Measurements from ENCODE around the gene MED26.

Gene MED26

DNA sequence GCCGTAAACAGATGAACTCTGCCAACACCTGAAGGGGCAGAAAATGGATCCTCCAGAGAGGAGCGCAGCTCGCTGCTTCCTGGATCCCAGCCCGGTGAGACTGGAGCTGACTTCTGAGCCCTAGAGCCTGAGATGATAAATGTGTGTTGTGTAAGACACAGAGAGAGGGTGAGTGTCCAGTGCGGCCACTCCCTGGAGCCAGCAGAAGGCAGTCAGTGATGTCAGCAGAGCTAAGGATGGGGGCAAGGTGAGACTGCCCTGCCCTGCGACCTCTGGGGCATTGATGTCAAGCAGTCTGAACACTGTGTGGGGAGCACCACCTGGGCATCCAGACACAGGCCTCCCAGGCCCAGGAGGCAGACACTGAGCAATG, 46.0 kb downstream of the MED26 start:
- no peak overlapping the region for H3K9ac ChIP-seq (ENCODE audit: low read depth, low read length)
- H3K27ac ChIP-seq (ENCODE audit: low read depth, low read length): no peak overlapping the region
- peaks cover 16% of the 10 kb centered on the region for H3K36me3 ChIP-seq (ENCODE audit: control insufficient read depth, insufficient read depth, low read length)

DNA sequence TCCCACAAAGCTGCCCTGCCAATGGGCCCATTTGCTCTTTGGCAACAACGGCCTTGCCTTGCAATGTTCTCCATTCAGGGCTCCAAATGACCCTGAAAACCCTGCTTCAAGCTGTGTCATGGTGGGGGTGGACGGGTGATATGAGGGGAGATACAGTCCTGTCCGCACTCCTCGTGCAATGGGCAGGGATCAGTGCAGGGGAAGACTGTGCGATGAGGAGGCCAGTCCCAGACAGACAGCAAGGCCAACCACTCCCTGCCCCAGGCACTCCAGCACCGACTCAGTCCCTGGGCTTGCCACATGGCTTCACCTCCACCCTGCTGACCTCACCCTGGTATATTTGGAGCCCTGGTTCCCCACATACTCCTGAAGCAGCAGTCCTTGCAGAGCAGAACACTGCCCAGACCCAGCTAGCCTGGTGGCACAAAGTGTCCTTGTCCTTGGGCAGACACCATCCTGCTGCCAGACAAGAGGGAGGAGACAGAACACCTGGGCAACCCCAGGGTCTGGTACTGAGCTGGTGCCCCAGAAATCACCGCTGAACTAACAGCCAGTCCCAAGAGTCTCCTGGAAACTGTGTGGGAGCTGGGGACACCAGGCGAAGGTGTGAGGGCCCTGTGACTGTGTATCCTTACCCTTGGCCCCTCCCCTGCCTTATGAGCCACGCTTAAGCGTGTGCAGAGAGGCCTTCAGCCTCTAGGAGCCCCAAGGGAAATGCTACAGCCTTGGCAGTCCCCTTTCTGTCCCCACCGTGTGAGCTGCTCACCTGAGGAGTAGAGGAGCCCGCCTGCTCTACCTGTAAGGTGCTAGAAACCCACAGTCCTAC, 46.6 kb downstream of the MED26 start:
- Histone ChIP-seq H3K9me3 (ENCODE audit: control insufficient read depth, insufficient read depth, low read length) (no peaks in the 10 kb centered on the region), H3K4me3 (ENCODE audit: low read depth, low read length) (no peak overlapping the region), H3K9ac (ENCODE audit: low read depth, low read length) (no peak overlapping the region), H3K27ac (ENCODE audit: low read depth, low read length) (no peak overlapping the region), H3K36me3 (ENCODE audit: control insufficient read depth, insufficient read depth, low read length) (peaks cover 22% of the 10 kb centered on the region), H3K27me3 (ENCODE audit: control insufficient read depth, insufficient read depth, low read length) (no peaks in the 10 kb centered on the region), H3K4me1 (ENCODE audit: control insufficient read depth, insufficient read depth, low read length) (peaks cover 21% of the 10 kb centered on the region)

More for the DNA sequence above, 46.0 kb downstream of the MED26 start:
- H3K9me3 ChIP-seq (ENCODE audit: control insufficient read depth, insufficient read depth, low read length): no peaks in the 10 kb centered on the region
- peaks cover 26% of the 10 kb centered on the region for H3K4me1 ChIP-seq (ENCODE audit: control insufficient read depth, insufficient read depth, low read length)
- no peaks in the 10 kb centered on the region for H3K27me3 ChIP-seq (ENCODE audit: control insufficient read depth, insufficient read depth, low read length)
- H3K4me3 ChIP-seq (ENCODE audit: low read depth, low read length): no peak overlapping the region

DNA sequence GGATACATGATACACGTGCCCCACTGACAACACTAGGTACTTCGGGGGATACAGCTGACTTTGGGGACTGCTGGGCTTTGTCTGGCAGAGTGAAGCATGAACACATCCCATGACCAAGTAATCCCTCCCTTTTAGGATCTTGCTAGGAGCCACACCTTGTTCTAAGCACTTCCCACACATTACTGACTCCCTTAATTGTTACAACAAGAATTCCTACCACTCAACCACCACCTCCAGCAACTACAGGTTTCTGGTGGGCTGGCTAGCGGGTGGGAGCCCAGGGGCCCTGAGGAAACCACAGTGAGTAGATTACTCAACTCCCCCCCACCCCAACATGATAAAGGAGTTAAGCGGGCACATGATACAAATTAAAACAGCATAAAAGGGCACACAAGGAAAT, 48.6 kb downstream of the MED26 start:
- no peaks in the 10 kb centered on the region for H3K9me3 ChIP-seq (ENCODE audit: control insufficient read depth, insufficient read depth, low read length)
- no peak overlapping the region for H3K4me3 ChIP-seq (ENCODE audit: low read depth, low read length)
- H3K36me3 ChIP-seq (ENCODE audit: control insufficient read depth, insufficient read depth, low read length): peaks cover 38% of the 10 kb centered on the region
- no peaks in the 10 kb centered on the region for H3K27me3 ChIP-seq (ENCODE audit: control insufficient read depth, insufficient read depth, low read length)
- H3K9ac ChIP-seq (ENCODE audit: low read depth, low read length): no peak overlapping the region
- H3K4me1 ChIP-seq (ENCODE audit: control insufficient read depth, insufficient read depth, low read length): peaks cover 7% of the 10 kb centered on the region
- H3K27ac ChIP-seq (ENCODE audit: low read depth, low read length): no peak overlapping the region

DNA sequence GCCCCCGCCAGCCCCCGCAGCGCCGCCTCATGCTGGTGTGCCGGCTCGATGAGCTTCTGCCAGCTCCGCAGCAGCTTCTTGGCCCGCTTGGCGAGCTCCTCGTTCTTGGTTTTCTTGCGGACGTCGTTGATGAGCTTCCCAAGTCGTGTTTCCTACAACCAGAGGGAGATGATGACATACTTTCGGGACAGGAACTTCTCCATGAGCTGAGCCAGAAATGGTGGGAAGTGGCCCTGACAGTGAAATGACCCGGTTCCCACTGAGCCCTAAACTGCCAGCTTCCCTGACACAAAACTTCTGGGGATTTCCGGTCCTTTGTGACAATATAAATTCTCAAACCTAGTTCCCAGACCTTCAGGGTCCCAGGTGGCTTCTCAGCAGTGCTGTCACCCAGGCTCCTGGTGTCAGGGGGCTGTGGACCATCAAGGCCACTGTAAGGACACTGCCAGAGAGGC, 50.4 kb downstream of the MED26 start:
- Histone ChIP-seq H3K9me3 (ENCODE audit: control insufficient read depth, insufficient read depth, low read length) (no peaks in the 10 kb centered on the region), H3K36me3 (ENCODE audit: control insufficient read depth, insufficient read depth, low read length) (peaks cover 38% of the 10 kb centered on the region), H3K9ac (ENCODE audit: low read depth, low read length) (no peak overlapping the region), H3K27ac (ENCODE audit: low read depth, low read length) (no peak overlapping the region), H3K4me1 (ENCODE audit: control insufficient read depth, insufficient read depth, low read length) (0 out of 2 replicates have a peak, but pooled peaks cover 5% of the 10 kb centered on the region), H3K27me3 (ENCODE audit: control insufficient read depth, insufficient read depth, low read length) (no peaks in the 10 kb centered on the region), H3K4me3 (ENCODE audit: low read depth, low read length) (no peak overlapping the region)

DNA sequence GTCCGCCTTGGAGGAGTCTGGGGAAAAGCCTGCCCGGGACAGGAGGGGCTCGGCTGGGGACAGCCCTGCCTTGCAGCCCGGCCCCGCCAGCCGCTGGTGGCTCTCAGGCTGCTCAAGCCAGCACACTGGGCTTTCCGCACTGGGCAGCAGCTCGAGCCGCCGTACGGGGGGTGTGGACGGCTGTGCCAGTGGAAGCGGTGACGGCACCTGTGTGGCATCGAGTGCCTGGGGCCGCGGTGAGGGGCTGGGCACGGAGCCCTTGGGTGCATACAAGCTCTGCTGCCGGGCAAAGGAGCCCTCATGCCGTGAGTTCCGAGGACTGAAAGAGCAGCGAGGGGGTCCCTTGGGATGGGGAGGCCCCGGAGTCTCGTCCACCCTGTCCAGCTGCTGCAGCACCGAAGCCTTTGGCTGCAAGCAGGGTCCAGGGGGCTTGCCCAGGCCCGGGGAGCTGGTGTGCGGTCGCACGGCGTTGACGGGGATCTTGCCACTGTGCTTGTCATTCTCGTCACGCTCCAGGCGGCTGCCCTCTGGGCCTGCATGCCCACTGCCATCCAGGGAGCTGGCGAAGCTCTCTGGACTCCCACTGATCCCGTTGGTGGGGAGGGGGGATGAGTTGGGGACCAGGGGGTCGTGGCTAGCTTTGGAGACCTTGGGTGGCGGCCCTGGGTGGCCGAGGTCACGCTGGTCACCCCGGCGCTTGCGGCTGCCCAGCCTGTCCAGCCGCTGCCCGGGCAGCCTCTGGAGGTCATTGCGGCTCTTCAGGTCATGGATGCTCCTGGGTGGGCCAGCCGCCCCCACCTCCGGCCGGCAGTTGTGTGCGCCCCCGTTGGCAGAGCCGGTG, 51.1 kb downstream of the MED26 start:
- no peak overlapping the region for H3K4me3 ChIP-seq (ENCODE audit: low read depth, low read length)
- H3K4me1 ChIP-seq (ENCODE audit: control insufficient read depth, insufficient read depth, low read length): 0 out of 2 replicates have a peak, but pooled peaks cover 5% of the 10 kb centered on the region
- H3K36me3 ChIP-seq (ENCODE audit: control insufficient read depth, insufficient read depth, low read length): peaks cover 38% of the 10 kb centered on the region
- no peak overlapping the region for H3K27ac ChIP-seq (ENCODE audit: low read depth, low read length)
- no peaks in the 10 kb centered on the region for H3K9me3 ChIP-seq (ENCODE audit: control insufficient read depth, insufficient read depth, low read length)
- no peak overlapping the region for H3K9ac ChIP-seq (ENCODE audit: low read depth, low read length)
- no peaks in the 10 kb centered on the region for H3K27me3 ChIP-seq (ENCODE audit: control insufficient read depth, insufficient read depth, low read length)

DNA sequence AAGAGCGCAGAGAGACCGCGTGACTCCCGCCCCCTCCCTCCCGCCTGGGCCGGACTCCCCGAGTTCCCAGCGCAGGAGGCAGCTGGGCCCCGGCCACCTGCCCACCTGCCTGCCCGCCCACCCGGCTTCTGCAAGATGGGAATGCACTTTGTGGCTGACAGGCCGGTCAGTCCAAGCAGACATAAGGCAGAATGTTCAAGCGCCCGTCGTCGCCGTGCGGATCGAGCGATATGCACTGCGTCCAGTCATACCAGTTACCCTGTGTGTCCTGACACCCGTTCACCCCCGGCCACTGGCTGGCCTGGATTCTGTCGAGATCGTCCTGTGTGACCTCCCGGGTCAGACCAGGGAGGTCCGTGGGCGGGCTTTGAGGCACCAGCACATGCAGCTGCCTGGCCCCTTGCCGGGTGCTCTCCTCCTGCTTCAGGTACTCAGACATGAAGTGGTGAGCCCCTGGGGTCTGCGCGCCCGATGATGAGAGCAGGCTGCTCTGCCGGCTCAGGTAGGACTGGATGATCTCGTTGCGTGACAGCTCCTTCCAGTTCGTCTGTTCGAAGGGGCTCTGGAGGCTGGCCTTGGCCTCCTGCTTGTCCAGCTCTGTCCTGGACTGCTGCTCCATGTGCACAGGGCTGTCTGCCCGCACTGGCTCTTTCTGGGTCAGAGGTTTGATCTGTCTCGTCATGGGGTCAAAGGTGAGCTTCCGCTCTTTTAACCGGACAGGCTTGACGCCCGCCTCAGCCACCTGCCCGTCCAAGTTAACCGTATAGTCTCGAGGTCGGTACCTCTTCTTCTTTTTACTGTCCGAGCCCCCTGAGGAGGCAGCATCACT, 51.9 kb downstream of the MED26 start:
- peaks cover 38% of the 10 kb centered on the region for H3K36me3 ChIP-seq (ENCODE audit: control insufficient read depth, insufficient read depth, low read length)
- no peak overlapping the region for H3K9ac ChIP-seq (ENCODE audit: low read depth, low read length)
- H3K27me3 ChIP-seq (ENCODE audit: control insufficient read depth, insufficient read depth, low read length): no peaks in the 10 kb centered on the region
- no peak overlapping the region for H3K27ac ChIP-seq (ENCODE audit: low read depth, low read length)
- H3K4me1 ChIP-seq (ENCODE audit: control insufficient read depth, insufficient read depth, low read length): peaks cover 8% of the 10 kb centered on the region; the same call in 1 of the 2 replicates
- H3K4me3 ChIP-seq (ENCODE audit: low read depth, low read length): no peak overlapping the region
- no peaks in the 10 kb centered on the region for H3K9me3 ChIP-seq (ENCODE audit: control insufficient read depth, insufficient read depth, low read length)

DNA sequence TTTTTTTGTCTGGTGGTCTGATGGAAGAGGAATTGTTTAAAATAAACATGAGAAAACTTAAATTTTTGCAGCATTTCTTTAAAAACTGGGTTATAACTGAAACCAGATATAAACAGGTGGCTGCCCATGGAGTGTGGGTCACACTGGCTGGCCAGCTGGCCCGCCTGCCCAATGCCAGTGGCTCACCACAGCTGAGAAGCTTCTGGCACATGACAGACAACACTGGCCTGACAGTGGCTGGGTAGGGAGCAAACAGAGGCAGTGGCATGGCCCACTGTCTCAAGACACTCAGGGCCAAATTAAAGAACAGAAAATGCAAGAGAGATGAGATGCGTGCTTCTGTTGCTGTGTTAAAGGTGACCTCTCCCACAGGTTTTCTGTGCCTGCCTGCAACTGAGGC, 52.7 kb downstream of the MED26 start:
- peaks cover 8% of the 10 kb centered on the region; the same call in 1 of the 2 replicates for H3K4me1 ChIP-seq (ENCODE audit: control insufficient read depth, insufficient read depth, low read length)
- no peak overlapping the region for H3K27ac ChIP-seq (ENCODE audit: low read depth, low read length)
- H3K9ac ChIP-seq (ENCODE audit: low read depth, low read length): no peak overlapping the region
- no peaks in the 10 kb centered on the region for H3K9me3 ChIP-seq (ENCODE audit: control insufficient read depth, insufficient read depth, low read length)
- peaks cover 39% of the 10 kb centered on the region for H3K36me3 ChIP-seq (ENCODE audit: control insufficient read depth, insufficient read depth, low read length)
- H3K4me3 ChIP-seq (ENCODE audit: low read depth, low read length): no peak overlapping the region
- H3K27me3 ChIP-seq (ENCODE audit: control insufficient read depth, insufficient read depth, low read length): no peaks in the 10 kb centered on the region

DNA sequence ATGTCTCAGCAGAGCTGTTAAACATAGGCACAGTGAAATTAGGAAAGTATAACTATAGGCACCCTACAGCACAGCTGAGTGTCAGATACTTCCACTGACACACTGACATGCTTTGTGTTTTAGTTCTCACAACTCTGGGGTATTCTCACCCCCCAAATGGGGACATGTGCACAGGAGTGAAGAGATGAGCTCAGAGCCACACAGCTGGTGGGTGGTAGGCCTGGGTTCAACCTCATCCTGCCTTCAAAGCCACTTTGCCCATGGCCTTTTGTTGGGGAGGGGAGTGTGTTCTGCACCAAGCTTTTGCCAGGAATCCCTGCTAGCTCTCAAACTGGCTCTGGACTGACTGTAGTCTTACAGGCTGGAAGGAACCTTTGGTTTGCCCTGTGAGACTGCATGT, 54.1 kb downstream of the MED26 start:
- Histone ChIP-seq H3K27me3 (ENCODE audit: control insufficient read depth, insufficient read depth, low read length) (no peaks in the 10 kb centered on the region), H3K27ac (ENCODE audit: low read depth, low read length) (no peak overlapping the region), H3K4me1 (ENCODE audit: control insufficient read depth, insufficient read depth, low read length) (peaks cover 8% of the 10 kb centered on the region; the same call in 1 of the 2 replicates), H3K4me3 (ENCODE audit: low read depth, low read length) (peak overlapping the region; percentile 74; the same call in 1 of the 2 replicates), H3K9ac (ENCODE audit: low read depth, low read length) (no peak overlapping the region), H3K36me3 (ENCODE audit: control insufficient read depth, insufficient read depth, low read length) (peaks cover 49% of the 10 kb centered on the region), H3K9me3 (ENCODE audit: control insufficient read depth, insufficient read depth, low read length) (no peaks in the 10 kb centered on the region)

DNA sequence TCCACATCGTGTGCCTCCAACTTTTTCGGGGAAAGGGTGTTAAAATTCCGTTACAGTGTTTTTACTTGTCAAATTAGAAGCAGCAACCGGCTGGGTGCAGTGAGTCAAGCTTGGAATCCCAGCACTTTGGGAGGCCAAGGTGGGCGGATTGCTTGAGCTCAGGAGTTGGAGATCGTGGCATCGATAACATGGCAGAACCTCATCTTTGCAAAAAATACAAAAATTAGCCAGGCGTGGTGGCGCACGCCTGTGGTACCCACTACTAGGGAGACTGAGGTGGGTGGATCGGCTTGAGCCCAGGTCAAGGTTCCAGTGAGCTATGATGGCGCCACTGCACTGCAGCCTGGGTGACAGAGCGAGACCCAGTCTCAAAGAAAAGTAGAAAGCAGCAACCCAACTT, 54.7 kb downstream of the MED26 start:
- H3K9me3 ChIP-seq (ENCODE audit: control insufficient read depth, insufficient read depth, low read length): no peaks in the 10 kb centered on the region
- H3K27ac ChIP-seq (ENCODE audit: low read depth, low read length): no peak overlapping the region
- H3K4me1 ChIP-seq (ENCODE audit: control insufficient read depth, insufficient read depth, low read length): peaks cover 8% of the 10 kb centered on the region; the same call in 1 of the 2 replicates
- peak overlapping the region; percentile 74 for H3K4me3 ChIP-seq (ENCODE audit: low read depth, low read length)
- H3K36me3 ChIP-seq (ENCODE audit: control insufficient read depth, insufficient read depth, low read length): peaks cover 49% of the 10 kb centered on the region
- H3K9ac ChIP-seq (ENCODE audit: low read depth, low read length): peak overlapping the region; percentile 72; the same call in 1 of the 2 replicates
- no peaks in the 10 kb centered on the region for H3K27me3 ChIP-seq (ENCODE audit: control insufficient read depth, insufficient read depth, low read length)

DNA sequence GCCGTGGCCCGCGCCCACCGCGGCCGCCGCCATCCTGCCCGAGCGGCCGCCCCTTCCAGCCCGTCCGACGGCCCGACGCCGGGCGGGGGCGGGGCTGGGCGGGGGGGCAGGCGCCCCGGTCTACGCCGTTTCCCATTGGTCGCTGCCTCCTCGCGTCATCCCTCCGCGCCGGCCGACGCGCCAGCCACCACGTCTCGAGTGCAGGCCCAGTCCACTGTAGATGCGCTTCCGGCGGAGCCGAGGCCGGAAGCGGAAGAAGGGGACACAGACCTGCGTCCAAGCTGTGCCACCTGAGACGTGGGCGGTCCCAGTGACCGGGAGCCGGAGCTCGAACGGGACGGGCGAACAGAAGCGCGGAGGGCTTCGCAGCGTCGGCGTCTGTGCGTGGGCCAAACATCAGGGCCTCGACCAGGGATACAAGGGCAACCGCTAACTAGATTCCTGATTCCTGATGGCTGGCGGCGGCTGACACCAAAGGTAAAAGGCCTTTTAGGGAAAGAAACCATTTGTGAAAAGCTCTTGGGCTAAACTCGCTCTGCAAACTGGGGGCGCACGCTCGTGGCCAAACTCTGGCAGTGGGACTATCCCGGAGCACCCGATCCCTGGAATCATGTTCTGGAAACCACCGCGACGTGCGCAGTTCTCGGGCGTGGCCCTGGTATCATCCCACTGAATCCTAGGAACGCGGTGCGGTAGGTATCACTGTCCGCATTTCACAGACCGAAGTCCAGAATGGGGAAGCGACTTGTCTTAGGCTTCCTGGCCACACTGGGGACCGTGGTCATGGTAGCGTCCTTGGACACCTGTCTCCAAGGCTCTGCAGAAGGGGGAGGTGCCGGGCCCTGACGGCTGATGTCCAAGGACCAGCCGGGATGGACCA, 55.4 kb downstream of the MED26 start, which contains the start of gene SLC35E1:
SLC35E1 (minus strand) TSS at position 84 of the 880 bp plus-strand sequence; CDS start at position 33, 51 bp downstream.
- peaks cover 8% of the 10 kb centered on the region; the same call in 1 of the 2 replicates for H3K4me1 ChIP-seq (ENCODE audit: control insufficient read depth, insufficient read depth, low read length)
- no peaks in the 10 kb centered on the region for H3K9me3 ChIP-seq (ENCODE audit: control insufficient read depth, insufficient read depth, low read length)
- H3K9ac ChIP-seq (ENCODE audit: low read depth, low read length): peak within 1 kb of the TSS; percentile 90
- H3K27ac ChIP-seq (ENCODE audit: low read depth, low read length): peak within 1 kb of the TSS; percentile 86
- peaks cover 48% of the 10 kb centered on the region for H3K36me3 ChIP-seq (ENCODE audit: control insufficient read depth, insufficient read depth, low read length)
- H3K4me3 ChIP-seq (ENCODE audit: low read depth, low read length): peak within 1 kb of the TSS; percentile 95
- H3K27me3 ChIP-seq (ENCODE audit: control insufficient read depth, insufficient read depth, low read length): no peaks in the 10 kb centered on the region

Measured in HUES48 (cell line).